ENCODE data around the gene SDSL. TPM values are rescaled to one million over a fixed set of nuclear protein-coding genes. Genes with fewer than 3 reads are reported as not detected.

The SDSL gene
- total RNA-seq, 4 donors from 2014 or later, result 0.48 to 3.1 (median 1.5) TPM; not detected in 1

- 1 to 4% methylated on average over 18 of the region's 31 CpGs for WGBS, 2 donors
- H3K36me3 ChIP-seq, result no peaks in the 10 kb centered on the region
- H3K27me3 ChIP-seq, result peaks cover 39 to 100% (median 76%) of the 10 kb centered on the region in 4 donors
- H3K27ac ChIP-seq, result no peak overlapping the region
- peaks cover 20 to 69% (median 40%) of the 10 kb centered on the region in 3 donors for H3K4me1 ChIP-seq
- TF ChIP-seq CTCF (IDR thresholded peaks at IDR 0.05) (no peak), POLR2A (IDR thresholded peaks at IDR 0.05) (no peak)
- no peak for DNase-seq
- peak overlapping the region; percentile 20 to 59 (median 38) for H3K4me3 ChIP-seq
- no peaks in the 10 kb centered on the region for H3K9me3 ChIP-seq
- intact Hi-C loops (cut with DNase I), result loop anchor here (10.0 kb wide), 1 partner anchor 448 kb away; no protein-coding TSS in a partner anchor
Observed at GRCh38 chr12:113467142-113467501, 44.9 kb downstream of the SDSL start.

GRCh38 chr12:113467502-113468364 is 45.6 kb downstream of the SDSL start:
- DNase-seq, result no peak
- TF ChIP-seq CTCF (IDR thresholded peaks at IDR 0.05) (no peak), POLR2A (IDR thresholded peaks at IDR 0.05) (no peak)
- Histone ChIP-seq H3K4me3 (peak overlapping the region; percentile 20 to 59 (median 38)), H3K4me1 (peaks cover 19 to 63% (median 38%) of the 10 kb centered on the region in 3 donors), H3K9me3 (no peaks in the 10 kb centered on the region), H3K27me3 (peaks cover 37 to 100% (median 79%) of the 10 kb centered on the region in 4 donors), H3K27ac (no peak overlapping the region), H3K36me3 (no peaks in the 10 kb centered on the region)
- WGBS, 2 donors, result 0 to 4% methylated on average over 14 to 15 of the region's 78 CpGs
- intact Hi-C loops (cut with DNase I), result loop anchor here (10.0 kb wide), 1 partner anchor 447 kb away; no protein-coding TSS in a partner anchor

GRCh38 chr12:113468365-113469223 is 46.4 kb downstream of the SDSL start:
- Histone ChIP-seq H3K36me3 (no peaks in the 10 kb centered on the region), H3K4me1 (peaks cover 10 to 55% (median 29%) of the 10 kb centered on the region in 3 donors), H3K27ac (no peak overlapping the region), H3K27me3 (peaks cover 28 to 100% (median 74%) of the 10 kb centered on the region in 4 donors), H3K4me3 (peak overlapping the region in 2 of 4 donors; percentile 43 to 59), H3K9me3 (no peaks in the 10 kb centered on the region)
- WGBS, 2 donors, result 4 to 9% methylated on average over 4 to 21 of the region's 38 CpGs
- DNase-seq, result no peak
- intact Hi-C loops (cut with DNase I), result loop anchor here (10.0 kb wide), 1 partner anchor 446 kb away; no protein-coding TSS in a partner anchor
- TF ChIP-seq CTCF (IDR thresholded peaks at IDR 0.05) (no peak), POLR2A (IDR thresholded peaks at IDR 0.05) (no peak)

- Histone ChIP-seq H3K4me3 (no peak overlapping the region), H3K27me3 (peaks cover 22 to 100% (median 73%) of the 10 kb centered on the region in 4 donors), H3K9me3 (no peaks in the 10 kb centered on the region), H3K4me1 (peaks cover 10 to 47% (median 22%) of the 10 kb centered on the region in 3 donors), H3K27ac (no peak overlapping the region), H3K36me3 (no peaks in the 10 kb centered on the region)
- intact Hi-C loops (cut with DNase I), result loop anchor here (10.0 kb wide), 1 partner anchor 445 kb away; no protein-coding TSS in a partner anchor
- no peak for TF ChIP-seq CTCF (IDR thresholded peaks at IDR 0.05)
- no peak for TF ChIP-seq POLR2A (IDR thresholded peaks at IDR 0.05)
- WGBS, 2 donors, result 0 to 8% methylated on average over 1 to 4 of the region's 17 CpGs
- no peak for DNase-seq
Observed at GRCh38 chr12:113469224-113469948, 47.2 kb downstream of the SDSL start.

Measured in esophagus squamous epithelium (tissue), 5 donors.